HuH-7.5 (cell line): ENCODE results near the gene KXD1.

Experiments
- DNase-seq: peaks from one replicate; pipeline ENCODE4 v3.0.0; 2011; ENCODE audit warnings: low spot score

KXD1 gene

DNA sequence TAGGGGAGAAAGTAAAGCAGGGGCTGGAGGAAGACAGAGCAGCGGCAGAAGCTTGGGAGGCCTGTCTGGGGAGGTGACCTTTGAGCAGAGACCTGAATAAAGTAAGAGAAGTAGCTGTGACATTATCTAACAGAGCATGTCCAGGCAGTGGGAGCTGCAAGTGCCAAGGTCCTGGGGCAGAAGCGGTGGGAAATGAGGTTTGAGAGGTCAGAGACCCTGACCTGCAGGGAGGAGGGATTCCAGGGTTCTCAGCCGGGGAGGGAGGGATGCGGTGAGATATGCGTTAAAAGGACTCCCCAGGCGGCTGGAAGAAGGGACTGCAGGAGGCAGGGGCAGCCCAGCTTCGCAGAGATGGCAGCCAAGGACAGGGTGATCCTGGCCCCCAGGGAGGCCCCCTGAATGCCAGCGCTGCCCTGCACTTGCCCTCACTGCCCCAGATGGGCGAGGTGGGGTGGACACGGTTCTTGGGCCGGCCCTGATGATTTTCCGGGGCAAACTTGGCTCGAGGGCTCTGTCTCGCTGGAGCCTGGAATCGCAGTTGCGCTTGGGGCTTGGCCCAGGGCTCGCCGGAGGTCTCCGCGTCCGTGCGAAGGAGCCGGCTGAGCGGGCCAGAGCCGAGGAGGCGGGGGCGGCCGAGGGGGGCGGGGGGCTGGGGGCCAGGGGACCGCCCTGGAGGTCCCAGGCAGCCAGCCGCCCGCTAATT, 45.7 kb downstream of the KXD1 start:
- peak; percentile 84 for DNase-seq

DNA sequence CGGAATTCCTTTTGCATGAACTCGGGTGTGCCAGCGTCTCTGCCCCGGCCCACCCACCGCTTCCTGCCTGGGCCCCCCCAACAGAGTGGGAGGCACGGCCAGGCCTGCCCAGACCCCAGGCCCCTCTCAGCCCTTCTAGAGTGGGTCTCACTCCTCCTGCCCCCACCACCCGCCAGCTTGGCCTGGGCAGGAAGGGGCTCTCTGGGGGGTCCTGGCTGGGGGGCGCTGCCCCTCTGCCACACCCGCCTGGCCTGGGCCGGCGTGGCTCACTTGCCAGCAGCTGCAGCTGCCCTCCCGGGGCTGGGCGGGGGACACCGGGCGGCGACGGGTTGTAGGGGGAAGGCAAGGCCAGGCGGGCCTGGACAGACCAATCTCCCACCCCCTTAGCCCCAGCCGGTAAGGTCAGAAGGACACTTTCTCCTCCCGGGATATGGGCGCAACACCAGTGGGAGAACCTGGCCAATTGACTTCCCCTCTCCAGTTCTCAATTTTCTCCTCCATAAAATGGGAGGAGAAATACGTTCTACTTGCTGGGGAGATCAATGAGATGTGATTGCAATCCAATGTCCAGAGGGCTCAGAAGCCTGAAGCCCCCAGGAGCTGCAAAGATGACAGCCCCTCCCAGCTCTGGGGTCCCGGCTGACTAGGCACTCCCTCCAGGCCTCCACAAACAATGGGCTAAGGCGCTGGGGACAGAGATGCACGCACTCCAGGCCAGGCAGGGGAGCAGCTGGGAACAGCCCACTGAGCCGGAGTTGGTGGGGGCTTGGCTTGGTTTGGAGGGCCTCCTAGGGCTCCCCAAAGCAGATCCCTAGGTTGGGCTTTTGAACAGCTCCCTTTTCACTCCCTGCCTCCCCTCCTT, 46.5 kb downstream of the KXD1 start:
- DNase-seq: no peak

DNA sequence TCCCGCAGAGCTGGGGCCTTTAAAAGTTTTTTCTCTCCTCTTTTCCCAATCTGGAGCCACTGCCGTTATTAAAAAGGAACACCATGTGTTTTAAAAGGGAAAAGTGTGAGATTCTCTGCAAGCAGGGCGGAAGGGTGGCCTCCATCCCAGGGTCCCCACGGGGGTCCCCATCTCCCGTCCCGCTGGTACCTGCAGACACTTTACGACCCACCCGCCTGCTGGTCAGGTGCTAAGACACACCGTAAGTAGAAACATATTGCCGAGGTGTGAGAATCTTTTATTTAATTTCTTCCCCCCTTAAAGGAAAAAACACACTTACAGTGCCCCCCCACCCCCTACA, 47.1 kb downstream of the KXD1 start:
- no peak for DNase-seq

DNA sequence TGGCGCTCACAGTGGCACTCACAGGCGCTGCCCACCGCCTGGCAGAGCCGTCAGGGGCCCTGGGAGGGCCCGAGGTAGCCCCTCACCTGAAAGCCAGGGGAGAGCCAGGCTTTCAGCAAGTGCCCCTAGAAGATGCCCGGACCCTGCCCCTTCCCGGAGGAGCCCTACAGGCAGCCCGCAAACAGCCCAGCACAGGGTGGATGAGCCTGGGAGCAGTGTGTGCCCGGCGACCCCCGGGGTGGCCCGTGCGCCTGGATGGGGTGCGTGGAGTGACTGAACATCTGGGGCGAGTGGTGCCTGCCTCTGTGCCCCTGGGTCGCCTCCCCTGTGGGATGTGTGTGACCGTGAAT, 47.5 kb downstream of the KXD1 start:
- no peak for DNase-seq

DNA sequence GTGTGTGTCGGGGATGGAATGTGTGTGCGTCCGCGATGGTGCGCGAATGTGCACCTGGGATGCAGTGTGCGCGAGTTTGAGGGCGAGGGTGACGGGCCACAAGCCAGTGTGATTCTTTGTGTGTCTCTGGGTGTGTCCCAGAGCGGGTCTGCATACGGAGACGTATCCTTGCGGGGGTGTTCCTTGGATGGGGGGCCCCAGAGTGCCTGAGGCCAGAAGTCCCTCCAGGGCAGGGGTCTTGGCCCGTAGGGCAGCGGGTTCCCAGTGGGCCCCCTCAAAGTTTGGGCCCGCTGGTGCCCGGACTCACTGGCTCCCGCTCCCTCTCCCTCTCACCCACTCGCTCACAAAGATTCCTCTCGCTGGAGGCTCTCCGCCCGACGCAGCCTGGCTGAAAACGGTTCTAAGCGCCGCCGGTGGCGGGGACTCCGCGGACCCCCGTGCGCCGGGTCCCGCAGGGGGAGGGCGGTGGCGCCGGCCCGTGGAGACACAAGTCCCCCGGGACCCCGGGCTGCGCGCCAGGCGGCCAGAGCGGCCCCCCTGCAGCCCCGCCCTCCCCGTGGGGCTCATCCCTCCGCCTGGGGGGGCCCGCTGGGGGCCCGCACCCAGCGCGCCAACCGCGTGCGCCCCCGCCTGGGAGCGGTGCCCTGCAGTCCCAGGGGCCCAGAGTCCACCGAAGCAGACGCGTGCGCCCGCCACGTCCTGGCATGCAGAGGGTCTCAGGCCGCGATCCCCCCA, 48.0 kb downstream of the KXD1 start:
- DNase-seq: peak; percentile 66

DNA sequence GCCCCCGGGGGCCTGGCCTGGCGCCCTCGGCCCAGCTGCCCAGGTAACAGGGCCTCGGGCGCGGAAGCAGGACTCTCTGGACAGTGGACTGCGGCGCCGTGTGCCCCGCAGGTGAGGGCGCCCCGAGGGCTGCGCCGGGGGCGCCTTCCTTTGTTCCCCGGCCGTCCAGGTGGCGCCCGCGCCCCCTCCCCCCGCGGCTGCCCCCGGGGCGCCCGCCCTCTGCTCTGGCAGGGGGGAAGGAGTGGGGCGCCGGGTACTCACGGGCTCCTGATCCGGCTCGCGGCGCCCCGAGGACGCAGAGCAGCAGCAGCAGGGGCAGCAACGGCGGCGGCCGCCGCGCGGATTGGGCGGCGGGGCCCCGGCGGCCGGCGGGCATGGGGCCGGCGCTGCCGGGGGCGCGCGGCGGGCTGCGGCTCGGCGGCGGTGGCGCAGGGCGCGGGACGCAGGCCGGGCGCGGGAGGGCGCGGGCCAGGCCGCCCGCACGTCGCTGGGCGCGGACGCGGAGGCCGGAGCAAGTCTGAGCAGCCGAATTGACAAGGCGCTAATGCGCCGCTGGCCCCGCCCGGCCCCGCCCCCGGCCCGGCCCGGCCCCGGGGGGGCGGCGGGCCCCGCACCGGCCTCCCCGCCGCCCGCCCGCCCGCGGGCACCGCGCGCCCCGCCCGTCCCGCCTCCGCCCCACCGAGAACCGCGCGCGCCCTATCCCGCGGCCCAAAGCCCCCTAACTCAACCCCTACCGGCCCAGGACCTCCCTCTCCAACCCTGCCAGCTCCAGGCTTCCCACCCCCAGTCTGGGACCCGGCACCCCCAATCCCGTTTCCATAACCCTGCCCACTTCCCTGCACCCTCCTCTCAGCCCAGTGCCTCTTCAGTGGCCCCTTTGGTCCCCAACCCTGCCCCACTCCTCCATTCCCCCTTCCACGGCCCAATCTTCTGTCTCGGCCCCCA, 48.9 kb downstream of the KXD1 start, which contains the start of gene CRLF1:
TSS of gene CRLF1 (minus strand) at position 519 of the 945 bp plus-strand sequence. CDS start at position 376, 143 bp downstream.
- DNase-seq: no peak

DNA sequence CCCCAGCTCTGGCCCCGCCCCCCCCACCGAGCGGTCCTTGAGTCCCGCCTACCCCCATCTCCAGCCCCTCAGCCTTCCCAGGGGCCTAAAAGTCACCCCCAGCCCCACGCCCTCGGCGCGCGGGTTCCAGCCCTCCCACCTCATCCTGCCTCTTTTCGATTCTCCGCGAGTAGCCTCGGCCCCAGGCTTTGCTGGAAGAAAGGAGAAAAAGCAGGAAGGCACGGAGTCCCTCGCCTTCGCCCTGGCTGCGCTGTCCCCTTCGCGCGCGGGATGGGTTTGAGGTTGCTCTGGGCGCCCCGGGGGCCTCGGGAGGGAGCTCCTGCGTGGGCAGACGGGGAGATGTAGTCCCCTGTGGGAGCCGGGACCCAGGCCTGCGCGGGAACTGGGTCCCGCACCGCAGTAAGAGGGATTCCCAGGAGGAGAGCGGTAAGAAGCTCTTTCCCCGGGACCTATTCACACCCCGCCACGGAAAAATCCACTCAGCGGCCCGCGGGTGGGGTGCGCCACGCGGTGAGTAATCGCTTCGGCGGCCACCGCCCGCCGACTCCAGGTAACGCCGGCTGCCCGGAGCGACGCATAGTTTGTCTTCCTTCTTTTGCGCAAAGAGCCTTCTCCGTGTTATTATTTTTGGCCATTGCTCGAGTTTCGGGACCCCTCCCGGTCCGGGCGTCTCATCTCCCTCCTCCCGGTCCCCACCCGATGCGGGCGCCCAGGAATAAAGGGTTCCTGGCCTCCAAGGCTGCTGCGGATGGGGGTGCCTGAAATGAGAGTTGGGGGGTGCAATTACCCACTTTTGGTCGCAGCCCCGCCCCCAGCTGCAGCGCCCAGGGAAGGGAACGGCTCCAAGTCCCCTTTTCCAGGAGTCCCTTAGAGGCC, 49.8 kb downstream of the KXD1 start:
- DNase-seq: no peak

DNA sequence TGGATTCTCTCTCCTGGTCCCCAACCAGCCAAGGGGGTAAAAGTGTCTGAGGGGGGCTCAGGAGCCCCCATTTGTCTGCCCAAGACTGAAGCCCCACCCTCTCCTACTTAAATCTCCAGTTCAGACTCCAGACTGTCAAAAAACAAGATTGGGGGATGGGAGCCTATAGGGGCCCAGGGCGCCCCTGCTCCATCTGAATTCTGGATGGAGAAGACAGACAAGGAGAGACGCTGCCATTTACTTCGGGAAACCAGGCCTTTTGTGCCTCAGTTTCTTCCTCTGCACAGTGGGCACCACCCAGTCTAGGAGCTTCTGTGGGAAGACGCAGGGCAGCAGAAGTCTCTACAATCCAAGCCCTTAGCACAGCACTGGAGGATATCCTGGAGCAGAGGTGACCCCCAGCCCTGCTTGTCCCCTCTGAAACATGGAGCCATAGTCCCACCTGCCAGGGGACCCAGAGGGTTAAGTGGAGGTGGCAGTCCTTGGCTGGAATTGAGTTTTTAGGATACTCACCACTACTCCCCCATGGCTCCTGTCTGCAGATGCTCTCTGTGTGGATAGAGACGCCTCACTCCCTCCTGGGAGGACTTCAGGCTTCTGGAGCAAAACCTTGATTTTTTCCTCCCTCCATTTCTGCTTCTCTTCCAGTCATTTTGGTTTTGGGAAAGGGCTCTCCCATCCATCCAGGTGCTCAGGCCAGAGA, 50.6 kb downstream of the KXD1 start:
- DNase-seq: no peak

DNA sequence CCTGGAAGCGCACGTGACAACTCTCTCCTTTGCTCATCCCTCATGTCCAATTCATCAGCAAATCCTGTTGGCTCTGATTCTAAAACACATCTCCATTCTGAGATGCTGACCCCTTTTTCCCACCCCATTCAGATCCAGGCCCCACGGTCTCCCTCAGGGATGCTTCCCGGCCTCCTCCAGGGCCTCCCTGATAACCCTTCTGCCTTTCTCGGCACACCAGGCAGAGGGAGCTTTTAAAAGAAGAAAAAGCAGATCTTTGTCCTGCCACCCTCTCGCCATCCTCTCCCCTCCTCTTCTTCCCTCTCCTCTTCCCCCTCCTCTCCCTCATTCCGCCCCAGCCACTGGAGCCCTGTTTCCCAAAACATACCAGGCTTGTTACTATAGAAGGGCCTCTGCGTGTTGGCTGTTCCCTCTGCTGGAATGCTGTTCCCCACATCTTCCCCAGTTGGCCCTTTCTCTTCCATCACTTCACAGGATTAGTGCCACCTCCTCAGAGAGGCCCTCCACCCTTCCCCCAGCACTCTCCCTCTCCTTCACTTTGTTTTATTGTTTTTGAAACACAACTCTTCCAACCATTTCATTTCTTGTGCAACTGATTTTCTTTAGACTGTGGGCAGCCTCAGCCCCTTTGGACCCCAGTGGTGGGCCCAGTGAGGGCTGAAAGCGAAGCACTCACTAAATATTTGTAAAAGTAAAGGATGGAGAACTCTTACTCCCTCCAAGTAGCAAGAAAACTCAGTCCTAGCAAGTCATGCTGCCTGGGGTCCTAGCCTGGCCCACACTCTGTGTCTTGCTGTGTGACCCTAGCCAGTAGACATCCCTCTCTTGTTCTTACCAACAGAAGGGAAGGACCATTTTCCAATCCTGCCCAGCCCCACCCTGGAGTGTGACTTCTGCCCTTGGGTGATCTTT, 51.4 kb downstream of the KXD1 start:
- no peak for DNase-seq

DNA sequence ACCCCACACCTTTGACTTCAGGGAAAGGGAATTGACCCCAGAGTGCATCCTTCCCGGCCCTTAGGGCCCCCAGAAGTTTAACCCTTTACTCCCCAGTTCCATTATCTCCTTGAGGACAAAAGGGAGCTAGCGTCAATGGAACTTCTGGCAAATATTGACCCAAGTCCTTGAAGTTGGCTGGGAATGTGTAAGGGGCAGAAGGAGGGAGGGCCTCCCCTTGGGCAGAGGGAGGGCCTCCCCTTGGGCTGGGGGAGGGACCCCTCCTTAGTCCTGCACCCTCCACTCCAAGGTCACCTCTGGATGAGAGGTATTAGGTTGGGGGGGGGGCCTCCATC, 52.0 kb downstream of the KXD1 start:
- no peak for DNase-seq

DNA sequence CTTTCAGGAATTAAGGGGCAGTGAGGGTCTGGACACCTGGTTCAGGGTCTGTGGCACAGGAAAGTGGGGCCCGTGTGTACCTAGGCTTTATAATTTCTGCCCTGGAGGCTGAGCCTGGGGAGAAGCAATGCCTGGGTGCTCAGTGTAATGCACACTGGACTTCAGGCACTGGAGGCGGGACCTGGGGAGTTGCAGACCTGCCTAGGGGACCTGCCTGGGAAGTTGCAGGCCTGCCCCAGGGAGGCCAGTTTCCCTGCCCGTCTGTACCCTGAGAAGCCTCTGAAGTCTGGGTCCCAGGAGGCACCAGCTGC, 52.5 kb downstream of the KXD1 start:
- DNase-seq: no peak

DNA sequence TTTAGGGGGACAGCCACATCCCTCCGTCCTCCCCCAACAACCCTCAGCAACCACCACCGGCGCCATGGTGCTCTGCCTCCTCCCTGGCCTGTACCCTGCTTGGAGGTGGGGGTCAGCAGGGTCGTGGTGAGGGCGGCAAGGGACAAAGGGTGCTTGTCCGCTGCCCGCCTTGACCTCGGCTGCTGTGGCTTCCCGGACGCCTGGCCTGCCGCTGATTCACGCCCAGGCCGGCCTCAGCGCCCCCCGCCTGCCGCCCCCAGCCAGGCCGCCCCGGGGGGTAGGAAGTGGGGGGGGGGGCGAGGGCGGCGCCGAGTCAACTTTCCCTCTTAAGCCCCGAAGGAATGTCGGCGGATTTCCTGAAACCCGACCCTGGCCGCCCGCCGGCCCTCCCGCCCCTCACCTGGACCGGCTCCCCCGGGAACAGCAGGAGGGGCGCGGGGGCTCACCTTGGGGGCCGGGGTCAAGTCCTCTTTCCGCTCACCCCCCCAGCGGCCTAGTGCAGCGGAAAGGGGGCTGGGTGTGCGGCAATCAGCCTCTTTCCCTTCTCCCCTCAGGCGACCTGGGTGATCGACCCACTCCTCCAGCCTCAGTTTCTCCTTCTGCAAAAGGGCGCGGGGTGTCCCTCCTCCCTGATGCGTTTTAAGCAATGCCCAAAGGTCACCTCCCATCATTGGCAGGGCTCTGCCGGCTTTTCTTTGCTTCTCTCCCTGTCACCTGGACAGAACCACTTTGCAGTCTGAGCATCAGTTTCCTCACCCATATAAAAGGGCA, 53.1 kb downstream of the KXD1 start:
- no peak for DNase-seq

DNA sequence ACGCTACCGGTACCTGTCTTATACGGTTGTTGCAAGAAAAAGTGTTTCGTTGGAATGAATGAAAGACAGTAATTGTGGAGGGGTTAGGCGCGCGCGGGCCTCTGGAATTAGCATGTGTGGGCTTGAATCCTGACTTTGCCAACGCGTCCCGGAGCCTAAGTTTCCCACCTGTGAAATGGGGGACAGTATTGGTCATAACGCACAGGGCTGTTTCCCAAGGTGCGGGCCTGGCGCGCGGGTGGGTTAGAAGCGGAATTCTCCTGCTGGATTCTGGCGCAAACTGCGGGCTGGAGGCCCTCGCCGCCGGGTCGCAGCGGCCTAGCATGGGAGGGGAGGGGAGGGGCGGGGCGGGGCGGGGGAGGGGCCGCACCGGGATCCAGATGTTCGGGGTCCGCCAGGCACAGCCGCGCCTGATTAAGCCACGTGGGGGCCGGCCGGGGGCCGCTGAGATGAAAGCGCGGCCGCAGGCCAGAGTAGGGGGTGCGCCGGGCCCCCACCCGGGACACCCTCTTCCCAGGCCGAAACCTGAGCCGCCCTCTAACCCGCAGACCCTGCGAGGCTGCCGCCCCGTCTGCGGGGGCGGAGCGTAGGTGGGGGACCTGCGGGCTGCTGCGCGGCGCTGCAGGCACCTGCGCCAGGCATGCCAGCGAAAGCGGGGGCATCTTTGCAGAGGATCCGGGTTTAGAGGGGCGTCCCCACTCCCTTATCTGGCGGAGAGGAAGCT, 53.8 kb downstream of the KXD1 start:
- peak; percentile 77 for DNase-seq

DNA sequence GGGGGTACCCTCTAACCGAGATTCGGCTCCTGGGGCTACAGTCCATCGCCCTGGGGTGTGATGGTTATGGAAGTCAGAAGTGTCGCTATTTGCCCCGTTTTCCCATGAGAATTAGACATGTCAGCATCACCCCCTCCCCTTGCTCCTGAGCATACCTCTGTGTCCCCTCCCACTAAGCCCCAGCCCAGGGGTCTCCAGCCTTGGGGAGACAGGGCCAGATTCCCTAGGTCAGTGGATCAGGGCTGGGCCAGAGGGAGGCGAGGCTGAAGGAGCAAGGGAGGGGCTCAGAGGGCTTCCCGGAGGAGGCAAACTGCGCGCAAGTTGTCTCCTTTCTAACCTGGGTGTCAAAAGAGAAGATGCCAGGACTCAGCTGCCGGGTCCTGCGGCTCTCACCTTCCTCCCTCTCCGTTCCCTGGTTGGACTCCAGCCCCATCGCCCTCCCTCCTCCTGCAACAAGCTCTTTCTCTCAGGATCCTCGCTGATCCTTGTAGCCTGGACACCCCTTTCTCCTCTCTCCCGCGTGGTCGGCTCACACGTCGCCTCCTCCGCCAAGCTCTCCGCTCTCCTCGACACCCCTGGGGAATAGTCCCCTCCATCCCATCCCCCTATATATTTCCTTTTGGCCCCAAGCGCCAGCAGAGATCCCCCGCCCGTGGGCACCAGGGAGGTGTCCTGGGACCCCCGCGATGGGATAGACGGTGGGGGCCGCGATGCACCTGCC, 54.5 kb downstream of the KXD1 start:
- no peak for DNase-seq

DNA sequence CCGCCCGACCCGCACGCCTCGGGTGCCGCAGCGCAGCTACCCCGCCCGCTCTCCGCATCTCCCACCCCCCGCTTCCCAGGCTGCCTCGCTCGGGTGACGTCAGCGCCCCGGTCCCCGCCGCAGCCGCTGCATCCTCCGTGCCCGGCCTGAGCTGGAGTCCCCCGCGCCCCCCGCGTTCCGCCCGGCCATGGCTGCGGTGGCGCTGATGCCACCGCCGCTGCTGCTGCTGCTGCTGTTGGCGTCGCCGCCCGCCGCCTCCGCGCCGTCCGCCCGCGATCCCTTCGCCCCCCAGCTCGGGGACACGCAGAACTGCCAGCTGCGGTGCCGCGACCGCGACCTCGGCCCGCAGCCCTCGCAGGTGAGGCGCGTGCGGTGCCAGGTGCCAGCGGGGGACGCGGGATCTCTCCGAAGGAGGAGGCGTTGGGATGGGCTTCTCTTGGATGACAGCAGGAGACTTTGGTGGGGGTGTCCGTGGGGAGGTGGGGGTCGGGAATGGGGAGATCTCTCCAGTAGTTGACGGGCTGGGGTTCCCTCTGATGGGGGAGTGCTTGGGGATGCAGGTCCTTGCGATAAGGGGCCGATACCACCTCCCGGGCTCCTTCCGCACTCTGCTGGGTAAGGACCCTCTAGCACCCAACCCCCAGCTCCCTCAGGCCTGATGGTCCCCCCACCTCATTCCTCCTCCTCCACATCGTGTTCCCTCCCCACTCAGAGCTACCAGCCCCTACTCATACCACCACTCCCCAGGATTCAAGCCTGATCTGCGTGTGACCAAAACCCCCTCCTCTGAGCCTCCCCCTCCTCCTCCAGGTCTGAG, 55.3 kb downstream of the KXD1 start, which contains the start of gene TMEM59L:
TSS of gene TMEM59L (plus strand) at position 99 of the 817 bp plus-strand sequence. CDS start at position 188, 89 bp downstream.
- DNase-seq: no peak

DNA sequence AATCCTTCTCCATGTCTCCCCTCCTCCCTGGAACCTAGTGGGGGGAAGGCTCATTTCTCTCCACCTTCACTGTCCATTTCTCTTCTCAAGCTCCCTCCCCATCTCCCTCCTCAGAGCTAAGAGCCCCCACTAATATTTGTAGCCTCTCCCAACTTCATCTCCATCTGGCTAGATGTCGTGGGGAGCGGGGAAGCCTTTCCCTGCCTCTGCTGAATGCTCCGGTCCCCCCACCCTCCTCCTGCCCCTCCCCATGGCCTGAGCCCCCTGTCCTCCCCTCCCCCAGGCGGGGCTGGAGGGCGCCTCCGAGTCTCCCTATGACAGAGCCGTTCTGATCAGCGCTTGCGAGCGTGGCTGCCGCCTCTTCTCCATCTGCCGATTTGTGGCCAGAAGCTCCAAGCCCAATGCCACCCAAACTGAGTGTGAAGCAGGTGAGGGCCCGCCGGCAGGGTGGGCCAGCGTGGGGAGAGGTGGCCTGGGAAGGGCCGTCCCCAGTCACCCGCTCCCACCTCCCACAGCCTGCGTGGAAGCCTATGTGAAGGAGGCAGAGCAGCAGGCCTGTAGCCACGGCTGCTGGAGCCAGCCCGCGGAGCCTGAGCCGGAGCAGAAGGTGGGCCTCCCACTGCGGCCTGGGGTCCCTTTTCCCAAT, 56.0 kb downstream of the KXD1 start:
- no peak for DNase-seq
